T-helper 2 cell (primary cell): ENCODE measurements around the gene KCNIP4.

ENCODE experiments used
- DNase-seq, 5 experiments: peaks; one replicate each; pipeline versions ENCODE4 v3.0.0 to v3.0.0-alpha.2; 2012 to 2022

KCNIP4 gene

DNA sequence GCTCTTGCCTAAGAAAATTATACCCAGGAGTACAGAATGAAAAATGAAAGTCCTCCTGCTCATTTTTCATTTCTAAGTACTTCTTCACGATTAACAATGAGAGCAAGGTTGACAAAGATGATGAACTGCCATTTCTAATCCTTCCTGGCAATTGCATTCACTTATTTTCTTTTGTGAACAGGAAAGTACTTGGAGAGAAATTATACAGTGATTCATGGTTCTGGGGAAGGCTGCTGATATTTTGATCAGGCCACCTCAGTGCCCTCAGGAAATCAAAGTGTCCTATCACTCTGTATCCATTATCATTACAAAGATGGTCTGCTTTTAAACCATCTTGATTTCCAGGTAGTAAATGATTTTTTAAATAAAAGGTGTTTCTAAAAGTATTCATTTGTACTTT, 780.9 kb downstream of the KCNIP4 start:
- DNase-seq: no peak

DNA sequence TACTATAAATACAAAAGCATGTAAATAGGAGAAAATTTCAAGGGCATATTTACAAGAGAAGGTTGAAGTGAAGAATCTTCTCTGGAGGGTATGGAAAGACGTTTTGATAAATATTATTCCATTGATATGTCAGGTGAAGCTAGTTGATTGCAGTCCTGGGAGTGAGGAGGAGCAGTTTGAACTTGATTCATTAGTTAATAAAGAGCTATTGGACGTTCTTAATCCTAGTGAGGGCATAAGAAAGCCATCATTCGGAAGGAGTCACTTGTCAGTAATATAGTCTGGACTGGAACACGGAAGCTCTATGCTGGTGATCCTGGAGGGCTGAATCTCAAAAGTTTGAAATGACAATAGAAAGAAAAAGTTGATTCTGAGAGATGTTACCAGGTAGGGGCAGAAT, 793.2 kb downstream of the KCNIP4 start:
- DNase-seq: no peak

GRCh38 chr4:21139327-21139726, 809.2 kb downstream of the KCNIP4 start:
- no peak for DNase-seq

GRCh38 chr4:21136051-21136630, 812.4 kb downstream of the KCNIP4 start:
- no peak for DNase-seq

DNA sequence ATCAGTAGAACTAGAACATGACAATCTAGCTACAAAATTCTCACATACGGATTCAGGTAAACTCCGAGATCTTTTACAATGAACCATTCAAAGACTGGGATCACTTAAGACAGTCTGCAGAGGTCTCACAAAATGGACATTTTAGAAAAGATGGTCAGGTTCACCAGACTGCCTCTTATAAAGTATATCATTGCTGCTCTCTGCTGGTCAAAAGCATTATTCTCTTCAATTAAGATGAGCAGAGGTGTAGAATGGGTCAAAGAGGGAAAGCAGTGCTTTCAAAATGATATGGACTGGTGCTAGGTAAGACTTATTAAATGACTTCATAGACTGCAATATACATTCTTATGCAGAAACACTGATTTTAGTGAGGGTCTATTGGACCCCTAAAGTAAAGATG, 813.6 kb downstream of the KCNIP4 start:
- DNase-seq: peak in 1 of 5 experiments; percentile 9

- no peak for DNase-seq
These were observed 818.0 kb downstream of the KCNIP4 start for GRCh38 chr4:21130606-21131005.

GRCh38 chr4:21126014-21126512, 822.5 kb downstream of the KCNIP4 start:
- no peak for DNase-seq

GRCh38 chr4:21118301-21118700, 830.3 kb downstream of the KCNIP4 start:
- no peak for DNase-seq

DNA sequence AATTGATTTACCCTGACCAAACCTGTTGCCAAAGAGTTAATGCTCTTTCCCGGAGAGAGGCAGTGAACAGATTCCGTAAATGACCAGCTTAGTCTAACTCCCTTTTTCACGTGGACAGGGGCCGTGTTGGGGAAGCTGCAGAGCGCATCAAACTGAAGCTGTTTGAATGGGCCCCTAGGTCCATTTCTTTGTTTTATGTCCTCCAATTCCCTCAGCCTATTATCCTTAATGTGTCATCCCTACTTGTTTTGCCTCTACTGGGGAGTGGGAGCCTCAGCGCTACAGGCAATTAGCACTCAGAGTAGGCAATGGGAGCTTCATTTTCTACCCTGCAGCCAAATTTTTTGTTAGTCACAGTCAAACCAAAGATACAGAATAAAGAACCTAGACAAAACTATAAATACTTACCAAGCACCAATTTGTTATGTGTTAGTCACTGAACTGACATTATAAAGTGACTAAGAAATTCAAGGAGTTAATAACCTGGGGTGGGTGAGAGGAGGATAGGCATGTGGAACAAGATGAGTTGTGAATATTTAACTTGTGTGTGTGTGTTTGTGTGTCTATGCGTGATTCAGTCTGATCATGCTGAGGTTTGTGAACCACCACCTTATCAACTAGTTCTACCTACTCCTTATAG, 830.9 kb downstream of the KCNIP4 start:
- DNase-seq: no peak

- no peak for DNase-seq
These were observed 834.9 kb downstream of the KCNIP4 start for GRCh38 chr4:21113496-21114223.

DNA sequence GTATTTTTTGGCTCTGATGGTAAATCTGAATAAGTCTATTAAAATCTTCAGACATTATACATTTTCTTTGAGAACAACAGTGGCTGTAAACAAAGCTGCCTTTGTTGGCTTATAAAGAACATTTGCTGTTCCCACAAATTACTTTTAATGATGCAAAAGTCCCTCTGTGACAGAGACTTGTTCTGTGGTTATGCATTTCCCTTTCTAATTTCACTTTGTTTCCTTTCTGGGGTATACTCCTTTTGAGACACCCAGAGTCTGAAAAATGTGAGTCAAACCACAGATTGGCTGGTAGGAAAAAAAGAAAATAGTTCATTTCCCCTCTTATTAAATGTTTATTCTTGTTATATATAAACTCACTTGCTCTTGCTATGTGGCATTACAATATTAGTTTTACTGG, 845.9 kb downstream of the KCNIP4 start:
- no peak for DNase-seq

- no peak for DNase-seq
These were observed 850.7 kb downstream of the KCNIP4 start for GRCh38 chr4:21097865-21098264.

GRCh38 chr4:21097026-21097425, 851.5 kb downstream of the KCNIP4 start:
- no peak for DNase-seq

GRCh38 chr4:21092531-21092930, 856.0 kb downstream of the KCNIP4 start:
- DNase-seq: no peak

DNA sequence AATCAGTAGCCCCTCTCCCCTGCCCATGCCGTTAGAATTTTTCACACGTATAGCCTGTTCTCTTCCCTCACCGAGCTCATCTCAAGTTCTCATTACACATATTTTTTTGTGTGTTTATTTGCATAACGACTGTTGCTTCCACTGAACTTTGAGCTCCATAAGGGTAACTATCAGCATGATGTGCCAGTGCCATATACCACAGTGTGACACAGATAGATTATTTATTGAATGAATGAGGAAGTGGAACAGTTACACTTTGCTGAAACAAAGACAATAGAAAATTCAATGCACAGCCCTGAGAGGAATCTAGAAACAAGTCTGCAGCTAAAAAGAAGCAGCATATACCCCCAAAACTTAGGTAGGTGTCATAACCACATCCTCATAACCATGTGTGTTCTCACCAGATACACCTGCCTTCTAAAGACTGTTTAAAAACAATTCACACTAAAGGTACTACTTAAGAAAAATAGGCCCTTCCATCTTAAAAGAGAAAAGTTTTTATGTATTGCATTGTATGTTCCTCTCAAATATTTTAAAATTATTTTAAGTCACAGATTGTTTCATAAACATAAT, 858.4 kb downstream of the KCNIP4 start:
- no peak for DNase-seq

DNA sequence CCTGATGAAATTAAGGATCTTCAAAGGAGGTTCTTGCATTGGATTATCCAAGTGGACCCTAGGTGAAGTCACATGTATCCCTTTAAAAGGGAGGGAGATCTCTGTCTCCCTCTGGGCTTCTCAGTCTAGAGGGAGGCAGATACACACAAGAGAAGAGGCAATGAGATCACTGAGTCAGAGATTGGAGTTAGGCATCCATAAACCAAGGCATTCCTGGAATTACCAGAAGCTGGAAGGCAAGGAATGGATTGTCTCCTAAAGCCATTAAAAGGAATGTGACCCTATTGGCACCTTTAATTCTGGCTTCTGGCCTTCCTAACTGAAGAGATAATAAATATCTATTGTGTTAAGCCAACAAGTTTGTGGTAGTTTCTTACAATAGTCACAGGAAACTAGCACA, 865.2 kb downstream of the KCNIP4 start:
- DNase-seq: no peak

DNA sequence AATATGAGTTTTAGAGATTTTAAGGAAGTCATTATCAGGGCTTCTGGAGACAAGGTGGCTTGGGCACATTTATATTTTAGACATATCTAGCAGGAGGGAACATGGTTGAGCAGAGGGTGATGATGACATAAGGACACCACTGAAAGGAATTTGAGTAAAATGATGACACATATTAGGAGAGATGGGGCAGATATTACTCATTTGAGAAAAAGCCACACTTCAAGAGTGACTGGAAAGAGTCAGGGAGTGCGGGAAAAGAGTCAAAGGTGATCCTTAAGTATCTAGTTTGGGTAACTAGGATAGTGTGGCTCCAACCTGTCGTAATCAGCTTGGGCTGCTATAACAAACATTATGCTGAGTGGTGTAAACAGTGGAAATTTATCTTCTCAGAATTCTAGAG, 870.6 kb downstream of the KCNIP4 start:
- no peak for DNase-seq

DNA sequence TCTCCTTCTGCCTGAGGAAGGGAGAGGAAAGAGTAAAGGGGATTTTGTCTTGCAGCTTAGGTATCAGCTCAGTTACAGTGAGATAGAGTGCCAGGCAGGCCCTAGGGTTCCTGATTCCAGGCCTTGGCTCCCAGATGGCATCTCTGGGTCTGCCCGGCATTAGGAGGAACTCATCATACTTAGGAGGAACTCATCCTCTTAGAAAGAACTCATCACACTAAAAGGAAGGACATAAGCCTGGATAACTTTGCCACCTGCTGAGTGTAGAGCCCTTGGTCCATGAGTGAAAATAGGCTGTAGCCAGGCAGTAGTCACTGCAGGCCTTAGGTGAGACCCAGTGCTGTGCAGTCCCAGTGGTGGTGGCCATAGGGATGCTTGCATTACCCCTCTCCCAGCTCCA, 881.2 kb downstream of the KCNIP4 start:
- no peak for DNase-seq

DNA sequence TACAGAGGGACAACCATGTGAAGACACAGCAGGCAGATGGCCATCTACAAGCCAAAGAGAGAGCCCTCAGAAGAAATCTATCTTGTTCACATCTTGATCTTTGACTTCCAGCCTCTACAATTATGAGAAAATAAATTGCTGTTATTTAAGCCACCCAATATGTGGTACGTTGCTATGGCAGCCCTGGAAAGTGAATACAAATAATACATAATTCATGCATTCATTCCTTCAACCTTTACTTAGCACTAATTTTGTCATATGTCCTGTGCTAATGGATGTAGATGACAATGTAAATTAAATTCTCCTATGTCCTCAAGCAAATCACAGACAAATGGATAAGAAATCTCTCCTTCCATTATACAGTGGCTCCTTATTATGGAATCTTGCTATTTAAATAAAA, 886.7 kb downstream of the KCNIP4 start:
- no peak for DNase-seq

GRCh38 chr4:21046141-21046540, 902.4 kb downstream of the KCNIP4 start:
- no peak for DNase-seq

DNA sequence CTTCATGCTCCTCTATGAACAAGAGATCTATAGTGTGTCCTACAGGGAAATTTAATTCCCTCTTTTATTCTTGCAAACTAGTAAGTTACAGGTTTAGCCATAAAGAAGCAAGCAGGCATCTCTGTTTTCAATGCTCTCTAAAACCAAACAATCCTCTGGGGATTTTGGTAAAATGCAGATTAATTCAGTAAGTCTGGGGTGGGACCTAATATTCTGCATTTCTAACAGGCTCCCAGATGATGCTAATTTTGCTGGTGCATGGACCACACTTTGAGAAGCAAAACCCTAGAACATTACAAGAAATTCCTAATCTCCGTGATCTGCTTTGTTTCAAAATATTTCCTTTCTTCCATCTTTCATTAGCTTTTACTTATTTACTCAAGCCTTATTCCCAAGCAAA, 903.5 kb downstream of the KCNIP4 start:
- no peak for DNase-seq

DNA sequence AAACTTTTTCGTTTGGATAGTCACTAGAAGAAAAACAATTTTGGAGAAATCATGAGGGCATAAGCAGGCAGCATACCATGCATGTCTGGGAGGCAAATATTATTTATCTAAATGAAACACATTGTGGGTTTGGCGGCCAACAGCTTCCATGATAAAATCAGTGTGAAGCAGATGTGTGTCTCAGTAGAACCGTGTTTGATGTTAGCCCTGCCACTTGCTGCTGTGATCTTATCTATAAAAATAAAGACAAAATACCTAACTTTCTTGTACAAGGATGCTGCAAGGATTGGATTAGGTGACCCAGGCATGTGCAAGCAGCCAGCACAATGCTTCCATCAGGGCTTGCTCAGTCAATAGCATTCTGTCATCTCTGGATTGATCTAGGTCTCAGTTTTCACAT, 906.9 kb downstream of the KCNIP4 start:
- peak in 1 of 5 experiments; percentile 26 for DNase-seq

DNA sequence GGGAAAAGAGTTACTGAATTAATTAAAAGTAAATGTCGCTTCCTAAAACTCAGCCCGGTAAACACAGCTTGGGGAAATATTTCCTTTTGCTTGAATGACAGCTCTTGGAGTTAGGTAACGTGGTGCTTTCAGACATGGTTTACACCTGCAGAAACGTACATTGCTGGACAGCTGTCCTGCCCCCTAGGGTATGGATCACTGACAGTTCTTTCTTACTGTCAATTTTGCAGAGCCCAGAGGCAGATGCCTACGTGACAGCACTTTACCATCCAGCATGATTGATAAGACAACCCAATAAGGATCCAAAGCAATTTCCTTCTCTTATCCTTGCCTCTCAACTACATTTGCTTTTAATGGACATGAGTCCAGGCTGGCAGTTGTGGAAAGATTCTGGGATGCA, 913.8 kb downstream of the KCNIP4 start:
- DNase-seq: no peak
